Activated CD8-positive, alpha-beta memory T cell treated with anti-CD3 and anti-CD28 coated beads, Interleukin-2, amount 50 U/mL, for 1 hour (primary cell): Measurements from ENCODE around the gene AEBP2.
"Not testable (repeated sequence)": the region's sequence is repeated elsewhere in the genome, so short reads cannot be mapped to it uniquely, and the experiment has no call there.

ENCODE experiments used
- DNase-seq: peaks from one replicate; pipeline ENCODE4 v3.0.0-alpha.2; 2020; ENCODE audit errors: extremely low read depth

The AEBP2 gene

GRCh38 chr12:19439059-19440018 lies at the start of gene AEBP2:
TSS of gene AEBP2 (plus strand) at chr12:19439492. CDS start at chr12:19439700, 208 bp downstream.
- DNase-seq = peak; percentile 93

GRCh38 chr12:19390051-19390598 lies 49.2 kb upstream of the AEBP2 start:
- no peak for DNase-seq

- not testable (repeated sequence) for DNase-seq
Observed at GRCh38 chr12:19392644-19393043, 46.6 kb upstream of the AEBP2 start.

- DNase-seq = no peak
Observed at GRCh38 chr12:19394385-19394784, 44.9 kb upstream of the AEBP2 start.

GRCh38 chr12:19397534-19397933 lies 41.8 kb upstream of the AEBP2 start:
- DNase-seq = no peak

- no peak for DNase-seq
Observed at GRCh38 chr12:19398376-19399363, 40.6 kb upstream of the AEBP2 start.

GRCh38 chr12:19400649-19401285 lies 38.5 kb upstream of the AEBP2 start:
- DNase-seq = not testable (repeated sequence)

- no peak for DNase-seq
Observed at GRCh38 chr12:19402211-19402610, 37.1 kb upstream of the AEBP2 start.

- DNase-seq = no peak
Observed at GRCh38 chr12:19402743-19403431, 36.4 kb upstream of the AEBP2 start.

- DNase-seq = no peak
Observed at GRCh38 chr12:19404242-19404880, 34.9 kb upstream of the AEBP2 start.

GRCh38 chr12:19409376-19409775 lies 29.9 kb upstream of the AEBP2 start:
- no peak for DNase-seq

GRCh38 chr12:19410211-19410610 lies 29.1 kb upstream of the AEBP2 start:
- no peak for DNase-seq

- no peak for DNase-seq
Observed at GRCh38 chr12:19410629-19411185, 28.6 kb upstream of the AEBP2 start.

- no peak for DNase-seq
Observed at GRCh38 chr12:19411234-19412204, 27.8 kb upstream of the AEBP2 start.

GRCh38 chr12:19412844-19413243 lies 26.4 kb upstream of the AEBP2 start:
- DNase-seq = no peak

- not testable (repeated sequence) for DNase-seq
Observed at GRCh38 chr12:19413582-19413981, 25.7 kb upstream of the AEBP2 start.

GRCh38 chr12:19415563-19415962 lies 23.7 kb upstream of the AEBP2 start:
- no peak for DNase-seq

- no peak for DNase-seq
Observed at GRCh38 chr12:19419086-19419485, 20.2 kb upstream of the AEBP2 start.
